Spleen (tissue), 7 donors: ENCODE results near the gene SLC16A3.

Experiments
- POLR2A ChIP-seq, 3 donors: fragments of 450-650 bp; IDR thresholded peaks; one replicate each; pipeline ENCODE4 v1.5.1; 2017; ENCODE audit warnings: antibody characterized with exemption in 3 of 3, mild to moderate bottlenecking in 1 of 3
- TF ChIP-seq, protein P1 (sequence below), 11 experiments: fragments of 200-600 bp in 7 of 11; fragments of 450-650 bp in 4 of 11; sonication (generic) in 4 of 11; IDR thresholded peaks in 8 of 11; conservative IDR thresholded peaks in 3 of 11; 1 replicate in 7 of 11; 2 replicates in 4 of 11; pipeline versions ENCODE4 v1.4.0 to v1.8.0; 2016 to 2021; ENCODE audit warnings: antibody characterized with exemption in 11 of 11, inconsistent platforms in 4 of 11, mild to moderate bottlenecking in 1 of 11
- donor health status: DM: no; HTN: no; CAD: no; lungs with moderate emphysema.
- donor health status: DM: no; HTN: no; CAD: no.
- donor health status: DM: no; HTN: no; CAD: no.

DNA sequence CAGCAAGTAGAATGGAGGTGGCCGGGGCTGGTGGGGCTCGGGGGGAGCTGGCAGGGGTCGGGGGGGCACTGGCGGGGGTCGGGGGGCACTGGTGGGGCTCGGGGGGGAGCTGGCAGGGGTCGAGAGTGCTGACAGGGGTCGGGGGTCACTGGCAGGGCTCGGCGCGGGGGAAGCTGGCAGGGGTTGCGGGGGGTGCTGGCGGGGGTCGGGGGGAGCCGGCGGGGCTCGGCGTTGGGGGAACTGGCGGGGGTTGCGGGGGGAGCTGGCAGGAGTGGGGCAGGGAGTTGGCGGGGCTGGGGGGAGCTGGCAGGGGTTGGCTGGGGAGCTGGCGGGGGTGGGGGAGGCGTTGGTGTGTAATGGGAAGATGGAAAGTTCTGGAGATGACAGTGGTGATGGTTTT is 41.3 kb upstream of the SLC16A3 start:
- TF ChIP-seq POLR2A (IDR thresholded peaks at IDR 0.05) = no peak
- TF ChIP-seq, protein P1, sequence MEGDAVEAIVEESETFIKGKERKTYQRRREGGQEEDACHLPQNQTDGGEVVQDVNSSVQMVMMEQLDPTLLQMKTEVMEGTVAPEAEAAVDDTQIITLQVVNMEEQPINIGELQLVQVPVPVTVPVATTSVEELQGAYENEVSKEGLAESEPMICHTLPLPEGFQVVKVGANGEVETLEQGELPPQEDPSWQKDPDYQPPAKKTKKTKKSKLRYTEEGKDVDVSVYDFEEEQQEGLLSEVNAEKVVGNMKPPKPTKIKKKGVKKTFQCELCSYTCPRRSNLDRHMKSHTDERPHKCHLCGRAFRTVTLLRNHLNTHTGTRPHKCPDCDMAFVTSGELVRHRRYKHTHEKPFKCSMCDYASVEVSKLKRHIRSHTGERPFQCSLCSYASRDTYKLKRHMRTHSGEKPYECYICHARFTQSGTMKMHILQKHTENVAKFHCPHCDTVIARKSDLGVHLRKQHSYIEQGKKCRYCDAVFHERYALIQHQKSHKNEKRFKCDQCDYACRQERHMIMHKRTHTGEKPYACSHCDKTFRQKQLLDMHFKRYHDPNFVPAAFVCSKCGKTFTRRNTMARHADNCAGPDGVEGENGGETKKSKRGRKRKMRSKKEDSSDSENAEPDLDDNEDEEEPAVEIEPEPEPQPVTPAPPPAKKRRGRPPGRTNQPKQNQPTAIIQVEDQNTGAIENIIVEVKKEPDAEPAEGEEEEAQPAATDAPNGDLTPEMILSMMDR (IDR thresholded peaks at IDR 0.05 in 8 of 11, conservative IDR thresholded peaks at IDR 0.05 in 3 of 11) = no peak
